ENCODE results near the gene IKZF4.

The IKZF4 gene

DNA sequence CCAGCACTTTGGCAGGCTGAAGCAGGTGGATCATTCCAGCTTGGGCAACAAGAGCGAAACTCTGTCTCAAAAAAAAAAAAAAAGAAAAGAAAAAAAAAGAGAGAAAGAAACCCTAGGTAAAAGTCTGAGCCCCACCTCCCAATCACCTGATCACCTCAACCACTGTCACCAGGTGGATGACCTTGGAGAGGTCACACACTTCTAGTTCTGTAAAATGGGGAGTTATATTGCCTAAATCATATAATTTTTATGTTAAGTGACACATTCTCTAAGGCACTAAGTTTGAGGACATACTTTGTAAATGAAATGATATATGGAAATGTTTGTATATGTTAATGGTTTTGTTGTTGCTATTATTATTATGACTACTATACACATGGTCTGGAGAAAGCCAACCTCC lies 57.6 kb downstream of the IKZF4 start:
- Histone ChIP-seq H3K27me3 (ENCODE audit: insufficient read depth, low read length, poor library complexity) (peaks cover 43% of the 10 kb centered on the region), H3K27ac (ENCODE audit: low read length) (no peak overlapping the region), H4K20me1 (ENCODE audit: insufficient read depth, low read length) (no peaks in the 10 kb centered on the region; the same call in 1 of the 2 replicates), H3K79me2 (ENCODE audit: insufficient read depth, low read length) (no peaks in the 10 kb centered on the region), H3K4me2 (ENCODE audit: insufficient read depth, low read length) (no peak overlapping the region), H3K9me3 (ENCODE audit: insufficient read depth, low read length, severe bottlenecking) (no peaks in the 10 kb centered on the region), H3K36me3 (ENCODE audit: insufficient read depth, low read length) (no peaks in the 10 kb centered on the region), H2AFZ (ENCODE audit: low read depth, low read length) (no peak overlapping the region), H3K4me3 (ENCODE audit: low read depth in 1 of 2, low read length in 2 of 2) (no peak overlapping the region), H3K4me1 (ENCODE audit: insufficient read depth, low read length) (peaks cover 20% of the 10 kb centered on the region), H3K9ac (ENCODE audit: low read depth, low read length) (no peak overlapping the region)
- TF ChIP-seq, protein P1, sequence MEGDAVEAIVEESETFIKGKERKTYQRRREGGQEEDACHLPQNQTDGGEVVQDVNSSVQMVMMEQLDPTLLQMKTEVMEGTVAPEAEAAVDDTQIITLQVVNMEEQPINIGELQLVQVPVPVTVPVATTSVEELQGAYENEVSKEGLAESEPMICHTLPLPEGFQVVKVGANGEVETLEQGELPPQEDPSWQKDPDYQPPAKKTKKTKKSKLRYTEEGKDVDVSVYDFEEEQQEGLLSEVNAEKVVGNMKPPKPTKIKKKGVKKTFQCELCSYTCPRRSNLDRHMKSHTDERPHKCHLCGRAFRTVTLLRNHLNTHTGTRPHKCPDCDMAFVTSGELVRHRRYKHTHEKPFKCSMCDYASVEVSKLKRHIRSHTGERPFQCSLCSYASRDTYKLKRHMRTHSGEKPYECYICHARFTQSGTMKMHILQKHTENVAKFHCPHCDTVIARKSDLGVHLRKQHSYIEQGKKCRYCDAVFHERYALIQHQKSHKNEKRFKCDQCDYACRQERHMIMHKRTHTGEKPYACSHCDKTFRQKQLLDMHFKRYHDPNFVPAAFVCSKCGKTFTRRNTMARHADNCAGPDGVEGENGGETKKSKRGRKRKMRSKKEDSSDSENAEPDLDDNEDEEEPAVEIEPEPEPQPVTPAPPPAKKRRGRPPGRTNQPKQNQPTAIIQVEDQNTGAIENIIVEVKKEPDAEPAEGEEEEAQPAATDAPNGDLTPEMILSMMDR (IDR thresholded peaks at IDR 0.05; ENCODE audit: borderline replicate concordance, extremely low read depth, low read length, poor library complexity, severe bottlenecking): no peak
- no peak for TF ChIP-seq EZH2 (IDR thresholded peaks at IDR 0.05; ENCODE audit: borderline replicate concordance, low read depth, low read length, severe bottlenecking)
- no peak for ATAC-seq (ENCODE audit: insufficient read depth, low read depth)
- no peak for DNase-seq

DNA sequence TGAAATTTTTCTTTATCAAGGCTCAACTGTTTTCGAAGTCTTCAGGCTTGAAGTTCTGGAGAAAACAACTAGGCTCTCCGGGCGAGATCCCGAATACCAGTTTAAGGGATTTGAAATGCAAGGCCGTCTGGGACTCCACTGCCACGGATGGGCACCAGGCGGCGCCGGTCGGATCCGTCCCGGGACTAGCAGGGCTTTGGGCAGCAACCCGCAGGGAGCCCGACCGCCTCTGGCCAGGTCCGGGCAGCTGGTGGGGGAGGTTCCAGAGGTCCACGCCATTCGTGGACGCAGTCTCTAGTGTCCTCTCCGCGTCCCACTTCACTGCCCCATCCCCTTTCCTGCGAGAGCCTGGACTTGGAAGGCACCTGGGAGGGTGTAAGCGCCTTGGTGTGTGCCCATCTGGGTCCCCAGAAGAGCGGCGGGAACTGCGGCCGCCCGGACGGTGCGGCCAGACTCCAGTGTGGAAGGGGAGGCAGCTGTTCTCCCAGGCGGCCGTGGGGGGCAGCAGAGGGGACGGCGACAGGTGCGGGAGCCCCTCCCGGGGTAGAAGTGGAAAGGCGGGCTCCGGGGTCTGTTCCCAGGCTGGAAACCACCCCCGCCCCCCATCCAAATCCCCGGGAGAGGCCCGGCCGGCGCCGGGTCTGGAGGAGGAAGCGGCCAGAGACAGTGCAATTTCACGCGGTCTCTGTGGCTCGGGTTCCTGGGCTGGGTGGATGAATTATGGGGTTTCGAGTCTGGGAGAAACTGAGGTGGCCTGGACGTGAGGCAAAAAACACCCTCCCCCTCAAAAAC lies 58.3 kb downstream of the IKZF4 start:
- no peak for TF ChIP-seq EZH2 (IDR thresholded peaks at IDR 0.05; ENCODE audit: borderline replicate concordance, low read depth, low read length, severe bottlenecking)
- TF ChIP-seq, protein P1 (IDR thresholded peaks at IDR 0.05; ENCODE audit: borderline replicate concordance, extremely low read depth, low read length, poor library complexity, severe bottlenecking): peak; percentile 58
- DNase-seq (peak; percentile 55), ATAC-seq (ENCODE audit: insufficient read depth, low read depth) (peak; percentile 74)
- H4K20me1 ChIP-seq (ENCODE audit: insufficient read depth, low read length): no peaks in the 10 kb centered on the region; the same call in 1 of the 2 replicates
- peaks cover 50% of the 10 kb centered on the region for H3K27me3 ChIP-seq (ENCODE audit: insufficient read depth, low read length, poor library complexity)
- no peaks in the 10 kb centered on the region for H3K9me3 ChIP-seq (ENCODE audit: insufficient read depth, low read length, severe bottlenecking)
- H3K9ac ChIP-seq (ENCODE audit: low read depth, low read length): peak overlapping the region; percentile 43
- peak overlapping the region; percentile 11 to 55; a peak in 3 of 4 replicates for H3K4me3 ChIP-seq (ENCODE audit: low read depth in 1 of 2, low read length in 2 of 2)
- no peaks in the 10 kb centered on the region for H3K79me2 ChIP-seq (ENCODE audit: insufficient read depth, low read length)
- H3K4me2 ChIP-seq (ENCODE audit: insufficient read depth, low read length): peak overlapping the region; percentile 78
- H3K36me3 ChIP-seq (ENCODE audit: insufficient read depth, low read length): no peaks in the 10 kb centered on the region
- peaks cover 20% of the 10 kb centered on the region for H3K4me1 ChIP-seq (ENCODE audit: insufficient read depth, low read length)
- H3K27ac ChIP-seq (ENCODE audit: low read length): no peak overlapping the region
- H2AFZ ChIP-seq (ENCODE audit: low read depth, low read length): peak overlapping the region; percentile 51

DNA sequence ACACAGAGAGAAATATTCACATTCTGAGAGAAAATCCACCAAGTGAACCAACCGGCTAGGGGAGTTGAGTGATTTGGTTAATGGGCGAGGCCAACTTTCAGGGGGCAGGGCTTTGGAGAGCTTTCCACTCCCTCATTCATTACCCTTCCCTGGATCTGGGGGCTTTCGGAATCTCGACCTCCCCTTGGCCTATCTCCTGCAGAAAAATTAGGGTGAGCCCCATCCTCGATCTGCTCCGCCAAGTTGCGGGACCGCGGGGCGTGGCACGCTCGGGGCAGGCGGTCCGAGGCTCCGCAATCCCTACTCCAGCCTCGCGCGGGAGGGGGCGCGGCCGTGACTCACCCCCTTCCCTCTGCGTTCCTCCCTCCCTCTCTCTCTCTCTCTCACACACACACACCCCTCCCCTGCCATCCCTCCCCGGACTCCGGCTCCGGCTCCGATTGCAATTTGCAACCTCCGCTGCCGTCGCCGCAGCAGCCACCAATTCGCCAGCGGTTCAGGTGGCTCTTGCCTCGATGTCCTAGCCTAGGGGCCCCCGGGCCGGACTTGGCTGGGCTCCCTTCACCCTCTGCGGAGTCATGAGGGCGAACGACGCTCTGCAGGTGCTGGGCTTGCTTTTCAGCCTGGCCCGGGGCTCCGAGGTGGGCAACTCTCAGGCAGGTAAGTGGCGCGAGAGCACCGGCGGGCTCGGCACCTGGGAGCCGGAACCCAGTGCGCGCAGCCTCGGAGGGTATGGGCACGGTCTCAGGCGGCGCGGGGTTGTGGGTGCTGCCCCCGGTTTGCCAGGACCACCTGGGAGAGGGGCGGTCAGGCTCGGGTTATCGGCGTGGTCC lies 59.1 kb downstream of the IKZF4 start, which contains the start of gene ERBB3:
Gene ERBB3 (plus strand): TSS at position 443 of the 833 bp plus-strand sequence. CDS start 136 bp downstream, at position 579.
- no peaks in the 10 kb centered on the region for H3K79me2 ChIP-seq (ENCODE audit: insufficient read depth, low read length)
- ATAC-seq (ENCODE audit: insufficient read depth, low read depth): peak; percentile 85
- TF ChIP-seq, protein P1 (IDR thresholded peaks at IDR 0.05; ENCODE audit: borderline replicate concordance, extremely low read depth, low read length, poor library complexity, severe bottlenecking): no peak
- TF ChIP-seq EZH2 (IDR thresholded peaks at IDR 0.05; ENCODE audit: borderline replicate concordance, low read depth, low read length, severe bottlenecking): peak; percentile 14
- peaks cover 20% of the 10 kb centered on the region for H3K4me1 ChIP-seq (ENCODE audit: insufficient read depth, low read length)
- no peaks in the 10 kb centered on the region for H3K9me3 ChIP-seq (ENCODE audit: insufficient read depth, low read length, severe bottlenecking)
- peak within 1 kb of the TSS; percentile 11 to 55; a peak in 3 of 4 replicates for H3K4me3 ChIP-seq (ENCODE audit: low read depth in 1 of 2, low read length in 2 of 2)
- H4K20me1 ChIP-seq (ENCODE audit: insufficient read depth, low read length): no peaks in the 10 kb centered on the region; the same call in 1 of the 2 replicates
- H2AFZ ChIP-seq (ENCODE audit: low read depth, low read length): peak within 1 kb of the TSS; percentile 51
- H3K9ac ChIP-seq (ENCODE audit: low read depth, low read length): peak within 1 kb of the TSS; percentile 43
- peak; percentile 69 for DNase-seq
- H3K36me3 ChIP-seq (ENCODE audit: insufficient read depth, low read length): no peaks in the 10 kb centered on the region
- H3K27me3 ChIP-seq (ENCODE audit: insufficient read depth, low read length, poor library complexity): peaks cover 50% of the 10 kb centered on the region
- peak within 1 kb of the TSS; percentile 78 for H3K4me2 ChIP-seq (ENCODE audit: insufficient read depth, low read length)
- H3K27ac ChIP-seq (ENCODE audit: low read length): no peak within 1 kb of the TSS

Measured in DND-41 (cell line).